Loucy (cell line): ENCODE results near the gene CD151.

Source experiments
- EZH2phosphoT487 ChIP-seq: fragments of 200-600 bp; IDR thresholded peaks from 2 replicates; pipeline ENCODE4 v1.6.1; 2018; ENCODE audit warnings: antibody characterized with exemption, mild to moderate bottlenecking, moderate library complexity, borderline replicate concordance
- TF ChIP-seq, protein P1 (sequence below): fragments of 200-600 bp; sonication (generic); conservative IDR thresholded peaks from 2 replicates; pipeline ENCODE4 v1.5.1; 2014; ENCODE audit warnings: mild to moderate bottlenecking, antibody characterized with exemption, low read length

DNA sequence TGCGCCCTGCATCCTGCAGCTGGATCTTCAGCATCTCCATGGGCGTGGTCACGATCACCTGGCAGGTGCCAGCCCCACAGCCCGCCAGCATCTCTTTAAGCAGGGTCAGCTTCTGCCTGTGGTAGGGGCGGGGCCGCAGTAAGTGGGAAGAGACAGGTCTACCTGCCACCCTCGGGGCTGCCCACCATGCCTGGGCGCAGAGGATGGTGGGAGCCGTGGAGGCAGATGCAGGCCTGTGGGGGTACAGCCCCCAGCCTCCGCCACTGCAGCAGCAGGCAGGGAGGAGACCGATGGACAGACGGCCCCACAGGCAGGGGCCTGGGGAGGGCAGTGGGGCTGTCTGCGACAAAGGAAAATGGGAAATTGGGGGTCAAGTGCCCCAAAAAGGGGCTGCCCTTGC, 39.9 kb upstream of the CD151 start:
- TF ChIP-seq, protein P1, sequence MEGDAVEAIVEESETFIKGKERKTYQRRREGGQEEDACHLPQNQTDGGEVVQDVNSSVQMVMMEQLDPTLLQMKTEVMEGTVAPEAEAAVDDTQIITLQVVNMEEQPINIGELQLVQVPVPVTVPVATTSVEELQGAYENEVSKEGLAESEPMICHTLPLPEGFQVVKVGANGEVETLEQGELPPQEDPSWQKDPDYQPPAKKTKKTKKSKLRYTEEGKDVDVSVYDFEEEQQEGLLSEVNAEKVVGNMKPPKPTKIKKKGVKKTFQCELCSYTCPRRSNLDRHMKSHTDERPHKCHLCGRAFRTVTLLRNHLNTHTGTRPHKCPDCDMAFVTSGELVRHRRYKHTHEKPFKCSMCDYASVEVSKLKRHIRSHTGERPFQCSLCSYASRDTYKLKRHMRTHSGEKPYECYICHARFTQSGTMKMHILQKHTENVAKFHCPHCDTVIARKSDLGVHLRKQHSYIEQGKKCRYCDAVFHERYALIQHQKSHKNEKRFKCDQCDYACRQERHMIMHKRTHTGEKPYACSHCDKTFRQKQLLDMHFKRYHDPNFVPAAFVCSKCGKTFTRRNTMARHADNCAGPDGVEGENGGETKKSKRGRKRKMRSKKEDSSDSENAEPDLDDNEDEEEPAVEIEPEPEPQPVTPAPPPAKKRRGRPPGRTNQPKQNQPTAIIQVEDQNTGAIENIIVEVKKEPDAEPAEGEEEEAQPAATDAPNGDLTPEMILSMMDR: no peak
- TF ChIP-seq EZH2phosphoT487: no peak
